Smooth muscle cell (in vitro differentiated cells): ENCODE measurements around the gene RNF126. TPM values are rescaled to one million over a fixed set of nuclear protein-coding genes. Genes with fewer than 3 reads are reported as not detected.

Experiments
- DNase-seq: peaks from one replicate; lab custom pipeline; 2025; ENCODE audit not compliant: unreplicated experiment; lab: John Stamatoyannopoulos, UW
- H2AFZ ChIP-seq: fragments of 200-600 bp; sonication (generic); 2 replicates; pipeline ENCODE4 v1.6.0; 2016; ENCODE audit warnings: antibody characterized with exemption, low read depth, mild to moderate bottlenecking
- H3F3A ChIP-seq: fragments of 200-600 bp; sonication (generic); 2 replicates; pipeline ENCODE4 v1.6.0; 2017; ENCODE audit warnings: antibody characterized with exemption, low read depth
- H3K27ac ChIP-seq: fragments of 200-600 bp; sonication (generic); 2 replicates; pipeline ENCODE4 v1.5.1; 2016; ENCODE audit warnings: low read depth, mild to moderate bottlenecking
- H3K27me3 ChIP-seq: fragments of 200-600 bp; sonication (generic); 2 replicates; pipeline ENCODE4 v1.6.1; 2016; ENCODE audit warnings: low read depth, mild to moderate bottlenecking
- H3K36me3 ChIP-seq: fragments of 200-600 bp; sonication (generic); 2 replicates; pipeline ENCODE4 v1.5.1; 2016; ENCODE audit warnings: low read depth
- H3K4me1 ChIP-seq: fragments of 200-600 bp; sonication (generic); 2 replicates; pipeline ENCODE4 v1.5.1; 2016; ENCODE audit warnings: low read depth
- H3K4me2 ChIP-seq: fragments of 200-600 bp; sonication (generic); 2 replicates; pipeline ENCODE4 v1.6.0; 2016; ENCODE audit warnings: mild to moderate bottlenecking
- H3K4me3 ChIP-seq: fragments of 200-600 bp; sonication (generic); 2 replicates; pipeline ENCODE4 v1.5.1; 2016; ENCODE audit warnings: mild to moderate bottlenecking
- H3K79me2 ChIP-seq: fragments of 200-600 bp; sonication (generic); 2 replicates; pipeline ENCODE4 v1.6.0; 2016; ENCODE audit warnings: low read depth, mild to moderate bottlenecking
- H3K9ac ChIP-seq: fragments of 200-600 bp; sonication (generic); 2 replicates; pipeline ENCODE4 v1.6.0; 2016; ENCODE audit warnings: low read depth
- H3K9me3 ChIP-seq: fragments of 200-600 bp; sonication (generic); replicated peaks from 2 replicates; pipeline ENCODE4 v1.5.1; 2016; ENCODE audit warnings: low read depth
- H4K20me1 ChIP-seq: fragments of 200-600 bp; sonication (generic); 2 replicates; pipeline ENCODE4 v1.6.0; 2016; ENCODE audit warnings: low read depth
- WGBS: methylation state at CpG from one replicate; pipeline ENCODE4 v1.1.7; 2016; ENCODE audit warnings: low lambda C conversion rate; 5-methylcytosine and 5-hydroxymethylcytosine counted together
- polyA plus RNA-seq: library from polyadenylated mRNA; unstranded; fragments of >200 nt; fragmentation: Nextera tagmentation; extraction: Ambion mirVana; gene quantifications from 2 replicates; pipeline ENCODE4 v1.2.1, GENCODE V29; 2016
- total RNA-seq: library from RNA; depleted of rRNA; stranded (reverse); fragments of >200 nt; gene quantifications from 2 replicates; pipeline ENCODE4 v1.2.3, GENCODE V29; 2014
- TF ChIP-seq, protein P1 (sequence below): fragments of 200-600 bp; sonication (generic); IDR thresholded peaks from 2 replicates; pipeline ENCODE4 v1.5.1; 2017; ENCODE audit warnings: borderline replicate concordance, mild to moderate bottlenecking, antibody characterized with exemption; ENCODE audit not compliant: insufficient read depth, poor library complexity, severe bottlenecking

The RNF126 gene
- total and polyA plus RNA-seq, 2 experiments from 2014 or later: 19.8 to 60.4 TPM

DNA sequence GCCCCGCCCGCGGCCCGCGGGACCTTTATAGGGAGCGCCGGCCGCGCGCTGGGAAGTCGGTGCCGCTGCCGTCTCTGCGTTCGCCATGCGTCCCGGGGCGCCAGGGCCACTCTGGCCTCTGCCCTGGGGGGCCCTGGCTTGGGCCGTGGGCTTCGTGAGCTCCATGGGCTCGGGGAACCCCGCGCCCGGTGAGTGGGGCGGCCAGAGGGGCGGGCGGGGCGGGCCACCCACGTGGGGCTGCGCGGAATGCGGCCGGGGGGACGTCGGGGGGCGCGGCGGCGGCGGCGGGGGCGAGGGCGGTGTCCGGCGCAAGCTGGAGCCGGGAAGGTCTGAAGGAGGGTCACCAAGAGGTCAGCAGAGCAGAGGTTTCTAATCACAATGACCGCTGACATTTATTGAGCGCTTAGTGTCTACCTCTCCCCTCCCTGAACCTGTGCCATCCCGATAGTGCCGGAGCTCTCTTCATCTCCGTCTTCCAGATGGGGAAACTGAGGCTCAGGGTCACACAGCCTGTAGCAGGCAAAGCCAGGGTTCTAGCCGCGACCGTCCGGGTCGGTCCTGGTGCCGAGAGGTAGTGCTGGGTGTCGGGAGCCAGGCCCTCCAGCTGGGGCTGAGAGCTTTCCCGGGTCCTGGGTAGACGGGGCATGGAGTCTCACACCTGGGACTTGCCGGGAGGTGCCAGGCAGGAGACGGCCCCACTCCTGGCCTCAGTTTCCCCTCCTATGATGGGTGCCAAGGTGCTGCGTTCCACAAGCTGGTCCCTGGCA is 13.5 kb upstream of the RNF126 start, which contains the start of gene FSTL3:
Gene FSTL3 (plus strand): TSS at position 54 of the 767 bp plus-strand sequence. CDS start 32 bp downstream, at position 86.
- peak; percentile 22 for DNase-seq
- H3K4me3 ChIP-seq: peak within 1 kb of the TSS; percentile 60
- H3K27ac ChIP-seq: peak within 1 kb of the TSS; percentile 98
- H4K20me1 ChIP-seq: peaks cover 24% of the 10 kb centered on the region
- no peaks in the 10 kb centered on the region for H3K9me3 ChIP-seq
- peaks cover 18% of the 10 kb centered on the region for H3K79me2 ChIP-seq
- H3K4me1 ChIP-seq: peaks cover 10% of the 10 kb centered on the region
- TF ChIP-seq, protein P1, sequence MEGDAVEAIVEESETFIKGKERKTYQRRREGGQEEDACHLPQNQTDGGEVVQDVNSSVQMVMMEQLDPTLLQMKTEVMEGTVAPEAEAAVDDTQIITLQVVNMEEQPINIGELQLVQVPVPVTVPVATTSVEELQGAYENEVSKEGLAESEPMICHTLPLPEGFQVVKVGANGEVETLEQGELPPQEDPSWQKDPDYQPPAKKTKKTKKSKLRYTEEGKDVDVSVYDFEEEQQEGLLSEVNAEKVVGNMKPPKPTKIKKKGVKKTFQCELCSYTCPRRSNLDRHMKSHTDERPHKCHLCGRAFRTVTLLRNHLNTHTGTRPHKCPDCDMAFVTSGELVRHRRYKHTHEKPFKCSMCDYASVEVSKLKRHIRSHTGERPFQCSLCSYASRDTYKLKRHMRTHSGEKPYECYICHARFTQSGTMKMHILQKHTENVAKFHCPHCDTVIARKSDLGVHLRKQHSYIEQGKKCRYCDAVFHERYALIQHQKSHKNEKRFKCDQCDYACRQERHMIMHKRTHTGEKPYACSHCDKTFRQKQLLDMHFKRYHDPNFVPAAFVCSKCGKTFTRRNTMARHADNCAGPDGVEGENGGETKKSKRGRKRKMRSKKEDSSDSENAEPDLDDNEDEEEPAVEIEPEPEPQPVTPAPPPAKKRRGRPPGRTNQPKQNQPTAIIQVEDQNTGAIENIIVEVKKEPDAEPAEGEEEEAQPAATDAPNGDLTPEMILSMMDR: no peak
- peaks cover 14% of the 10 kb centered on the region for H3F3A ChIP-seq
- no peaks in the 10 kb centered on the region for H3K27me3 ChIP-seq
- peak within 1 kb of the TSS; percentile 95 for H3K9ac ChIP-seq
- no peak within 1 kb of the TSS for H2AFZ ChIP-seq
- WGBS: 25% methylated on average over 40 of the region's 63 CpGs
- peak within 1 kb of the TSS; percentile 99 for H3K4me2 ChIP-seq
- H3K36me3 ChIP-seq: no peaks in the 10 kb centered on the region

DNA sequence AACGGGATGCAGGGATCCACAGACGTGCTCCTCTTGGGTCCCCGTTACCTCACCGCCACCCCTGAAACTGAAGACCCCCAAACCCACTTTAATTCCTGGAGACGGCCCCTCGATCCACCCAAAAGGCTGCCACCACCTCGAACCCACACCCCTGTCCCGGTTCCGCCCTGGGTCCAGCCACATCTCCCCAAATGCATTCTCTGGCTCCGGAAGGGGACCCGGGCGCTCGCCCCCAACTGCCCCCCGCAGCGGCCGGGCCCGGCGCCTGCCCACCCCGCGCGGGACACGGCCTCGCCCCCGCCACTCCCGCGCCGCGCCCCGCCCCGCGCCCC is 13.0 kb upstream of the RNF126 start:
- H2AFZ ChIP-seq: no peak overlapping the region

DNA sequence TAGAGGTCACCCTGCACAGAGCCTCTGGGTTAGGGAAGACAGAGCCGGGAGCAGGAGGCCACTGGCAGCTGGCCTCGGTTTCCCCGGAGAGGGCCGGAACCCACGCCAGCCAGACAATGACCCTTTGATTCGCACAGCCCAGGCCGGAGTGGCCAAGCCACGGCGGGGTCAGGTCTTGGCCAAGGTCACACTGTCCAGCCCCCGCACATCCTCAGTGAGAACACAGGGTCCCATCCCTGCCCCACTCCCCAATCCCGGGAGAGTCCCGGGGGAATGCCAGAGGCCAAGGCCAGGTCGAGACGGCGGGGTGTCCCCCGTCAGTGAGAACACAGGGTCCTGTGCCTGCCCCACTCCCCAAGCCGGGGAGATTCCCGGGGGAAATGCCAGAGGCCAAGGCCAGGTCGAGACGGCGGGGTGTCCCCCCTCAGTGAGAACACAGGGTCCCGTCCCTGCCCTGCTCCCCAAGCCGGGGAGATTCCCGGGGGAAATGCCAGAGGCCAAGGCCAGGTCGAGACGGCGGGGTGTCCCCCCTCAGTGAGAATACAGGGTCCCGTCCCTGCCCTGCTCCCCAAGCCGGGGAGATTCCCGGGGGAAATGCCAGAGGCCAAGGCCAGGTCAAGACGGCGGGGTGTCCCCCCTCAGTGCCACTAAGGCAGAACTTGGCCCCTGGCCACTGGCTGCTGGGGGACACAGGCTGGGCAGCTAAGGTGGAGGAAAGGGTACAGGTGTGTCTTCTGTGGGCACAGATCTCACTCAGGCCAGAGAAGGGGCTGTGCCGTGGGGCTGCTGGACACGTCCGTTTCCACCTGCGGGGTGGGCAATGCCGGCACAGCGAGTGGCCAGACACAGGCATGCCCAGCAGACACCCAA is 11.5 kb upstream of the RNF126 start:
- no peak overlapping the region for H3K27ac ChIP-seq
- H3K9ac ChIP-seq: no peak overlapping the region

More for the DNA sequence above, 13.0 kb upstream of the RNF126 start:
- H3K9me3 ChIP-seq: no peaks in the 10 kb centered on the region
- 13% methylated on average over 21 of the region's 31 CpGs for whole genome bisulfite sequencing
- peaks cover 18% of the 10 kb centered on the region for H3K79me2 ChIP-seq
- H3K27me3 ChIP-seq: no peaks in the 10 kb centered on the region
- TF ChIP-seq, protein P1: no peak
- peaks cover 20% of the 10 kb centered on the region for H4K20me1 ChIP-seq
- H3F3A ChIP-seq: peaks cover 9% of the 10 kb centered on the region
- peak overlapping the region; percentile 60 for H3K4me3 ChIP-seq
- peak overlapping the region; percentile 99 for H3K4me2 ChIP-seq
- peak overlapping the region; percentile 98 for H3K27ac ChIP-seq
- peak overlapping the region; percentile 95 for H3K9ac ChIP-seq
- peaks cover 10% of the 10 kb centered on the region for H3K4me1 ChIP-seq
- no peak for DNase-seq
- no peaks in the 10 kb centered on the region for H3K36me3 ChIP-seq

More for the DNA sequence above, 11.5 kb upstream of the RNF126 start:
- Histone ChIP-seq H3K4me2 (no peak overlapping the region), H3K79me2 (peaks cover 17% of the 10 kb centered on the region), H3K4me3 (no peak overlapping the region), H3K4me1 (peaks cover 9% of the 10 kb centered on the region), H4K20me1 (peaks cover 19% of the 10 kb centered on the region), H3K9me3 (no peaks in the 10 kb centered on the region), H3K36me3 (no peaks in the 10 kb centered on the region), H2AFZ (no peak overlapping the region), H3F3A (peaks cover 9% of the 10 kb centered on the region), H3K27me3 (no peaks in the 10 kb centered on the region)
- WGBS: 95% methylated on average over 38 of the region's 38 CpGs
- TF ChIP-seq, protein P1: no peak
- no peak for DNase-seq
